ENCODE results near the gene CHMP3.

The CHMP3 gene

GRCh38 chr2:86470890-86471289 lies 92.4 kb downstream of the CHMP3 start:
- no peak for TF ChIP-seq CTCF (conservative IDR thresholded peaks at IDR 0.05)
- TF ChIP-seq ZFX (IDR thresholded peaks at IDR 0.05), result no peak
- H3K27ac ChIP-seq, result no peak overlapping the region

- no peak for TF ChIP-seq ZFX (IDR thresholded peaks at IDR 0.05)
- TF ChIP-seq CTCF (conservative IDR thresholded peaks at IDR 0.05), result no peak
- no peak overlapping the region for H3K27ac ChIP-seq
These were observed 94.8 kb downstream of the CHMP3 start for GRCh38 chr2:86468162-86469033.

GRCh38 chr2:86466306-86466705 lies 96.9 kb downstream of the CHMP3 start:
- no peak for TF ChIP-seq CTCF (conservative IDR thresholded peaks at IDR 0.05)
- TF ChIP-seq ZFX (IDR thresholded peaks at IDR 0.05), result no peak
- no peak overlapping the region for H3K27ac ChIP-seq

- no peak for TF ChIP-seq ZFX (IDR thresholded peaks at IDR 0.05)
- TF ChIP-seq CTCF (conservative IDR thresholded peaks at IDR 0.05), result no peak
These were observed 98.6 kb downstream of the CHMP3 start for GRCh38 chr2:86464652-86465051.

GRCh38 chr2:86461042-86461743 lies 102.0 kb downstream of the CHMP3 start:
- TF ChIP-seq ZFX (IDR thresholded peaks at IDR 0.05), result no peak
- TF ChIP-seq CTCF (conservative IDR thresholded peaks at IDR 0.05), result no peak
- no peak overlapping the region for H3K27ac ChIP-seq

More at GRCh38 chr2:86464652-86465051, 98.6 kb downstream of the CHMP3 start:
- H3K27ac ChIP-seq, result no peak overlapping the region

GRCh38 chr2:86455181-86455580 lies 108.1 kb downstream of the CHMP3 start:
- TF ChIP-seq CTCF (conservative IDR thresholded peaks at IDR 0.05) (no peak), ZFX (IDR thresholded peaks at IDR 0.05) (no peak)
- H3K27ac ChIP-seq, result no peak overlapping the region

- H3K27ac ChIP-seq, result no peak overlapping the region
- no peak for TF ChIP-seq CTCF (conservative IDR thresholded peaks at IDR 0.05)
- TF ChIP-seq ZFX (IDR thresholded peaks at IDR 0.05), result no peak
These were observed 109.0 kb downstream of the CHMP3 start for GRCh38 chr2:86454238-86454637.
